ENCODE data around the gene SRF.

- TF ChIP-seq, protein P1, sequence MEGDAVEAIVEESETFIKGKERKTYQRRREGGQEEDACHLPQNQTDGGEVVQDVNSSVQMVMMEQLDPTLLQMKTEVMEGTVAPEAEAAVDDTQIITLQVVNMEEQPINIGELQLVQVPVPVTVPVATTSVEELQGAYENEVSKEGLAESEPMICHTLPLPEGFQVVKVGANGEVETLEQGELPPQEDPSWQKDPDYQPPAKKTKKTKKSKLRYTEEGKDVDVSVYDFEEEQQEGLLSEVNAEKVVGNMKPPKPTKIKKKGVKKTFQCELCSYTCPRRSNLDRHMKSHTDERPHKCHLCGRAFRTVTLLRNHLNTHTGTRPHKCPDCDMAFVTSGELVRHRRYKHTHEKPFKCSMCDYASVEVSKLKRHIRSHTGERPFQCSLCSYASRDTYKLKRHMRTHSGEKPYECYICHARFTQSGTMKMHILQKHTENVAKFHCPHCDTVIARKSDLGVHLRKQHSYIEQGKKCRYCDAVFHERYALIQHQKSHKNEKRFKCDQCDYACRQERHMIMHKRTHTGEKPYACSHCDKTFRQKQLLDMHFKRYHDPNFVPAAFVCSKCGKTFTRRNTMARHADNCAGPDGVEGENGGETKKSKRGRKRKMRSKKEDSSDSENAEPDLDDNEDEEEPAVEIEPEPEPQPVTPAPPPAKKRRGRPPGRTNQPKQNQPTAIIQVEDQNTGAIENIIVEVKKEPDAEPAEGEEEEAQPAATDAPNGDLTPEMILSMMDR (IDR thresholded peaks at IDR 0.05): no peak
- TF ChIP-seq EZH2 (IDR thresholded peaks at IDR 0.05; ENCODE audit: borderline replicate concordance, insufficient read depth, low read depth, low read length, poor library complexity, severe bottlenecking): no peak
Measured at GRCh38 chr6:43146709-43147688, 24.1 kb upstream of the SRF start.

All from B cell (primary cell).